A549 treated with CpdA at 1 μM for 4 hours (cell line): ENCODE data around the gene RPP38. TPM values are rescaled to one million over a fixed set of nuclear protein-coding genes. Genes with fewer than 3 reads are reported as not detected.

Experiments
- total RNA-seq: library from RNA; stranded (reverse); fragments of 200-300 nt; extraction: Qiagen RNA extraction; gene quantifications from 5 replicates; pipeline ENCODE4 v1.2.3, GENCODE V29; 2022; ENCODE audit warnings: low read depth

RPP38 gene
- total RNA-seq = 33.9 to 39.0 TPM (median 37.2 TPM) in 5 replicates

GRCh38 chr10:15097011-15097812, at the start of gene RPP38:
TSS of gene RPP38 (plus strand) at chr10:15097355. CDS start at chr10:15103315, 5,960 bp downstream.

GRCh38 chr10:15088428-15089261, 8.5 kb upstream of the RPP38 start, which contains the start of gene ACBD7:
TSS of gene ACBD7 (minus strand) at chr10:15088776. CDS start at chr10:15088728, 48 bp downstream.

Other genes starting within 250 kb of the RPP38 start
- 19.7 to 21.6 TPM (median 21.2 TPM) in 5 replicates for gene SUV39H2, start 218.5 kb upstream of the RPP38 start, total RNA-seq
- gene DCLRE1C, start 143.3 kb upstream of the RPP38 start, total RNA-seq = 4.6 to 7.8 TPM (median 6.2 TPM) in 5 replicates
- gene MEIG1, start 138.0 kb upstream of the RPP38 start, total RNA-seq = 0.74 to 1.4 TPM (median 0.98 TPM) in 4 of 5 replicates, not detected in the other
- gene OLAH, start 53.4 kb upstream of the RPP38 start, total RNA-seq = 0.05 TPM in 1 of 5 replicates, not detected in the others
- 0.48 to 1.3 TPM (median 0.95 TPM) in 5 replicates for gene ACBD7, start 8.6 kb upstream of the RPP38 start, total RNA-seq
- gene NMT2, start 71.3 kb downstream of the RPP38 start, total RNA-seq = 23.0 to 30.6 TPM (median 25.5 TPM) in 5 replicates